ENCODE measurements around the gene SPECC1L. TPM values are rescaled to one million over a fixed set of nuclear protein-coding genes. Genes with fewer than 3 reads are reported as not detected.
"Not testable (repeated sequence)": the region's sequence is repeated elsewhere in the genome, so short reads cannot be mapped to it uniquely, and the experiment has no call there.

Gene SPECC1L
- total RNA-seq, 4 donors from 2014 or later = 65.2 to 102 (median 69.2) TPM

DNA sequence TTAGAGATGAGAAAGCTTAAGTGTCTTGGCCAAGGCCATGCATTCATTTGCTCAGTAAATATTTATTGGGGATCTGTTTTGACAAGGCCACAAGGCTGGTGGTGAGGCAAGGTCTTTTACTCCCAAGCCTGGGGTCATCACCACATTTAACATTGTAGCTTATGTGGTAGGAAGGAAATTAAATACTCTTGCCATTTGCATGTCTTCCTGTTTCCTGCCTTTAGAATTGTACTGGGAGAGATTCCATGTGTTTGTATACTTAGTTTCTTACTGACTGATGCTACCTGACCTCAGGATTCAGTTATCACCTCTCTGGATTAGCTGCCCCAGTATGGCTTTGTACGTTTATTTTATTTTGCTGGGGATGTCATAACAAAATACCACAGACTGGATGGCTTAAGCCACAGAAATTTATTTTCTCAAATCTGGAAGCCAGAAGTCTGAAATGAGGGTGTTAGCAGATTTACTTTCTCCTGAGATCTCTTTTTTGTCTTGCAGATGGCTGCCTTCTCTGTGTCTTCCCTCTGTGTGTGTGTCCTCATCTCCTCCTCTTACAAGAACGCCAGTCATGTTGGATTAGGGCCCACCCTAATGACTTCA is 44.8 kb downstream of the SPECC1L start:
- Histone ChIP-seq H3K27ac (peak overlapping the region in 2 of 3 donors; percentile 40 to 51), H3K36me3 (peaks cover 6 to 10% of the 10 kb centered on the region in 2 donors), H3K9me3 (no peaks in the 10 kb centered on the region), H3K4me3 (replicated peaks in 1 of 3) (no peak overlapping the region), H3K27me3 (no peaks in the 10 kb centered on the region), H3K4me1 (peaks cover 6 to 7% of the 10 kb centered on the region in 2 donors)
- DNase-seq = no peak
- WGBS, 2 donors = 73 to 79% methylated on average over 2 of the region's 2 CpGs
- intact Hi-C loops (cut with DNase I) = no loop called here
- no peak for TF ChIP-seq POLR2A (IDR thresholded peaks at IDR 0.05)
- TF ChIP-seq, protein P1, sequence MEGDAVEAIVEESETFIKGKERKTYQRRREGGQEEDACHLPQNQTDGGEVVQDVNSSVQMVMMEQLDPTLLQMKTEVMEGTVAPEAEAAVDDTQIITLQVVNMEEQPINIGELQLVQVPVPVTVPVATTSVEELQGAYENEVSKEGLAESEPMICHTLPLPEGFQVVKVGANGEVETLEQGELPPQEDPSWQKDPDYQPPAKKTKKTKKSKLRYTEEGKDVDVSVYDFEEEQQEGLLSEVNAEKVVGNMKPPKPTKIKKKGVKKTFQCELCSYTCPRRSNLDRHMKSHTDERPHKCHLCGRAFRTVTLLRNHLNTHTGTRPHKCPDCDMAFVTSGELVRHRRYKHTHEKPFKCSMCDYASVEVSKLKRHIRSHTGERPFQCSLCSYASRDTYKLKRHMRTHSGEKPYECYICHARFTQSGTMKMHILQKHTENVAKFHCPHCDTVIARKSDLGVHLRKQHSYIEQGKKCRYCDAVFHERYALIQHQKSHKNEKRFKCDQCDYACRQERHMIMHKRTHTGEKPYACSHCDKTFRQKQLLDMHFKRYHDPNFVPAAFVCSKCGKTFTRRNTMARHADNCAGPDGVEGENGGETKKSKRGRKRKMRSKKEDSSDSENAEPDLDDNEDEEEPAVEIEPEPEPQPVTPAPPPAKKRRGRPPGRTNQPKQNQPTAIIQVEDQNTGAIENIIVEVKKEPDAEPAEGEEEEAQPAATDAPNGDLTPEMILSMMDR (IDR thresholded peaks at IDR 0.05) = no peak

DNA sequence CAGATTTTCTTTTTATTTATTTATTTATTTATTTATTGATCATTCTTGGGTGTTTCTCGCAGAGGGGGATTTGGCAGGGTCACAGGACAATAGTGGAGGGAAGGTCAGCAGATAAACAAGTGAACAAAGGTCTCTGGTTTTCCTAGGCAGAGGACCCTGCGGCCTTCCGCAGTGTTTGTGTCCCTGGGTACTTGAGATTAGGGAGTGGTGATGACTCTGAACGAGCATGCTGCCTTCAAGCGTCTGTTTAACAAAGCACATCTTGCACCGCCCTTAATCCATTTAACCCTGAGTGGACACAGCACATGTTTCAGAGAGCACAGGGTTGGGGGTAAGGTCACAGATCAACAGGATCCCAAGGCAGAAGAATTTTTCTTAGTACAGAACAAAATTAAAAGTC is 45.6 kb downstream of the SPECC1L start:
- H3K4me3 ChIP-seq (replicated peaks in 1 of 3); H3K27me3 ChIP-seq; H3K4me1 ChIP-seq; DNase-seq; intact Hi-C loops (cut with DNase I); H3K9me3 ChIP-seq: not testable (repeated sequence)
- 48 to 52% methylated on average over 6 of the region's 6 CpGs for WGBS, 2 donors
- Histone ChIP-seq H3K27ac (peak overlapping the region in 1 of 3 donors; percentile 51), H3K36me3 (peaks cover 9 to 13% of the 10 kb centered on the region in 2 donors)

DNA sequence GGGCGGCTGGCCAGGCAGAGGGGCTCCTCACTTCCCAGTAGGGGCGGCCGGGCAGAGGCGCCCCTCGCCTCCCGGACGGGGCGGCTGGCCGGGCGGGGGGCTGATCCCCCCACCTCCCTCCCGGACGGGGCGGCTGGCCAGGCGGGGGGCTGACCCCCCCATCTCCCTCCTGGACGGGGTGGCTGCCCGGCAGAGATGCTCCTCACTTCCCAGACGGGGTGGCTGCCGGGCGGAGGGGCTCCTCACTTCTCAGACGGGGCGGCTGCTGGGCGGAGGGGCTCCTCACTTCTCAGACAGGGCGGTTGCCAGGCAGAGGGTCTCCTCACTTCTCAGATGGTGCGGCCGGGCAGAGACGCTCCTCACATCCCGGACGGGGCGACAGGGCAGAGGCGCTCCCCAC is 46.9 kb downstream of the SPECC1L start:
- H3K27me3 ChIP-seq; DNase-seq; H3K4me1 ChIP-seq; intact Hi-C loops (cut with DNase I); H3K27ac ChIP-seq; H3K9me3 ChIP-seq; H3K4me3 ChIP-seq (replicated peaks in 1 of 3): not testable (repeated sequence)
- H3K36me3 ChIP-seq = peaks cover 18 to 23% of the 10 kb centered on the region in 2 donors
- WGBS, 2 donors = 93 to 97% methylated on average over 3 to 12 of the region's 30 CpGs

DNA sequence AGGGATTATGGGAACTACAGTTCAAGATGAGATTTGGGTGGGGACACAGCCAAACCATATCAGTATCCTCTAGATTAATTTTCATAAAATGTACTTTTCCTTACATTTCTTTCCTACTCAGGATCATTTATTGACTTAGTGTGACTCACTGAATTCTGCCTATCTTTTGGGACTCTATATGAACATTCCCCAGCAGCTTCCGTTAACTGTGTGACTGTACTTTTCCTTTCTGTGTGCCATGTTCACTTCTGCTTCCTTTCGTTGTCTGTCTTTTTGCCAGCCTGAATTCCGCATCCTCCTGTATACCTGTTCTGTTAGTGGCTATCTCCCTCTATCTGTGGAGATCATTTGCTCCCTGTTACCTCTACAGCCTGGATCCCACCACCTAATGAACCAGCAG is 48.8 kb downstream of the SPECC1L start:
- TF ChIP-seq, protein P1 (IDR thresholded peaks at IDR 0.05) = no peak
- no peak for TF ChIP-seq POLR2A (IDR thresholded peaks at IDR 0.05)
- Histone ChIP-seq H3K4me3 (replicated peaks in 1 of 3) (no peak overlapping the region), H3K27ac (peak overlapping the region in 1 of 3 donors; percentile 24), H3K9me3 (no peaks in the 10 kb centered on the region), H3K4me1 (peaks cover 6 to 7% of the 10 kb centered on the region in 2 donors), H3K27me3 (no peaks in the 10 kb centered on the region), H3K36me3 (peaks cover 14 to 16% of the 10 kb centered on the region in 2 donors)
- intact Hi-C loops (cut with DNase I) = no loop called here
- no peak for DNase-seq
- WGBS, 2 donors = 90 to 97% methylated on average over 3 of the region's 3 CpGs

DNA sequence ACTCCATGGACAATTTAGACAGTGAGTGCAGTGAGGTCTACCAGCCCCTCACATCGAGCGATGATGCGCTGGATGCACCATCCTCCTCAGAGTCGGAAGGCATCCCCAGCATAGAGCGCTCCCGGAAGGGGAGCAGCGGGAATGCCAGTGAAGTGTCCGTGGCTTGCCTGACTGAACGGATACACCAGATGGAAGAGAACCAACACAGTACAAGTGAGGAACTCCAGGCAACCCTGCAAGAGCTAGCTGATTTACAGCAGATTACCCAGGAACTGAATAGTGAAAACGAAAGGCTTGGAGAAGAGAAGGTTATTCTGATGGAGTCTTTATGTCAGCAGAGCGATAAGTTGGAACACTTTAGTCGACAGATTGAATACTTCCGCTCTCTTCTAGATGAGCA is 51.4 kb downstream of the SPECC1L start:
- WGBS, 2 donors = 94 to 96% methylated on average over 13 of the region's 13 CpGs
- DNase-seq = no peak
- TF ChIP-seq POLR2A (IDR thresholded peaks at IDR 0.05) = no peak
- TF ChIP-seq, protein P1 (IDR thresholded peaks at IDR 0.05) = no peak
- intact Hi-C loops (cut with DNase I) = no loop called here
- Histone ChIP-seq H3K9me3 (no peaks in the 10 kb centered on the region), H3K27me3 (no peaks in the 10 kb centered on the region), H3K27ac (no peak overlapping the region), H3K4me1 (peaks cover 0 to 4% of the 10 kb centered on the region in 2 donors), H3K36me3 (peaks cover 13 to 18% of the 10 kb centered on the region in 2 donors), H3K4me3 (replicated peaks in 1 of 3) (no peak overlapping the region)

DNA sequence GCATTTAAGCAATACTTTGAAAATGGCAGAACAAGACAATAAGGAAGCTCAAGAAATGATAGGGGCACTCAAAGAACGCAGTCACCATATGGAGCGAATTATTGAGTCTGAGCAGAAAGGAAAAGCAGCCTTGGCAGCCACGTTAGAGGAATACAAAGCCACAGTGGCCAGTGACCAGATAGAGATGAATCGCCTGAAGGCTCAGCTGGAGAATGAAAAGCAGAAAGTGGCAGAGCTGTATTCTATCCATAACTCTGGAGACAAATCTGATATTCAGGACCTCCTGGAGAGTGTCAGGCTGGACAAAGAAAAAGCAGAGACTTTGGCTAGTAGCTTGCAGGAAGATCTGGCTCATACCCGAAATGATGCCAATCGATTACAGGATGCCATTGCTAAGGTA is 51.9 kb downstream of the SPECC1L start:
- peaks cover 0 to 4% of the 10 kb centered on the region in 2 donors for H3K4me1 ChIP-seq
- H3K36me3 ChIP-seq = peaks cover 13 to 18% of the 10 kb centered on the region in 2 donors
- TF ChIP-seq, protein P1 (IDR thresholded peaks at IDR 0.05) = no peak
- TF ChIP-seq POLR2A (IDR thresholded peaks at IDR 0.05) = no peak
- no peaks in the 10 kb centered on the region for H3K9me3 ChIP-seq
- H3K4me3 ChIP-seq (replicated peaks in 1 of 3) = no peak overlapping the region
- H3K27ac ChIP-seq = no peak overlapping the region
- no peaks in the 10 kb centered on the region for H3K27me3 ChIP-seq
- no peak for DNase-seq
- 90 to 96% methylated on average over 6 of the region's 6 CpGs for WGBS, 2 donors
- intact Hi-C loops (cut with DNase I) = no loop called here
